HL-60 (cell line): Measurements from ENCODE around the gene NKX6-1.

Experiments used
- DNase-seq, 2 experiments: peaks; one replicate each; pipeline ENCODE4 v3.0.0-alpha.2; 2010 to 2020; ENCODE audit warnings: low read depth in 1 of 2, low spot score in 1 of 2
- H3K27ac ChIP-seq: fragments of 250-450 bp; sonication (Bioruptor Pico); replicated peaks from 2 replicates; pipeline ENCODE4 v1.5.1; 2020; ENCODE audit warnings: mild to moderate bottlenecking, moderate library complexity
- H3K27me3 ChIP-seq: fragments of 250-450 bp; sonication (Bioruptor Pico); 2 replicates; pipeline ENCODE4 v1.5.1; 2021; ENCODE audit warnings: mild to moderate bottlenecking, moderate library complexity; ENCODE audit not compliant: insufficient read depth, poor library complexity, severe bottlenecking
- H3K4me3 ChIP-seq: replicated peaks from 2 replicates; pipeline ENCODE4 v1.5.1; 2011; ENCODE audit warnings: mild to moderate bottlenecking, control low read depth, low read length; ENCODE audit not compliant: insufficient read depth
- CTCF ChIP-seq: IDR thresholded peaks from one replicate; pipeline ENCODE4 v1.5.1; 2011; ENCODE audit warnings: low read length, control low read depth, inconsistent platforms; ENCODE audit not compliant: insufficient read depth
- GABPA ChIP-seq: IDR thresholded peaks from 2 replicates; pipeline ENCODE4 v1.6.1; 2012; ENCODE audit warnings: low read depth
- POLR2AphosphoS5 ChIP-seq: IDR thresholded peaks from 2 replicates; pipeline ENCODE4 v1.6.1; 2012; ENCODE audit warnings: low read depth
- REST ChIP-seq: IDR thresholded peaks from 2 replicates; pipeline ENCODE4 v1.6.1; 2012; ENCODE audit warnings: low read depth; ENCODE audit not compliant: insufficient replicate concordance
- SPI1 ChIP-seq: IDR thresholded peaks from 2 replicates; pipeline ENCODE4 v1.6.1; 2012; ENCODE audit warnings: low read depth, mild to moderate bottlenecking, borderline replicate concordance

Gene NKX6-1

GRCh38 chr4:84483688-84484087 is 15.4 kb downstream of the NKX6-1 start:
- Histone ChIP-seq H3K4me3 (no peak overlapping the region), H3K27ac (no peak overlapping the region), H3K27me3 (peaks cover 57% of the 10 kb centered on the region)
- TF ChIP-seq SPI1, result no peak
- no peak for TF ChIP-seq GABPA
- no peak for TF ChIP-seq REST
- TF ChIP-seq CTCF, result no peak
- no peak for TF ChIP-seq POLR2AphosphoS5
- no peak for DNase-seq

- Histone ChIP-seq H3K4me3 (no peak overlapping the region), H3K27me3 (peaks cover 57% of the 10 kb centered on the region), H3K27ac (no peak overlapping the region)
- peak in 1 of 2 experiments; percentile 10 for DNase-seq
- TF ChIP-seq REST (no peak), CTCF (no peak), POLR2AphosphoS5 (no peak), GABPA (no peak), SPI1 (no peak)
These were observed 16.2 kb downstream of the NKX6-1 start for GRCh38 chr4:84482564-84483563.

GRCh38 chr4:84481860-84482245 is 17.2 kb downstream of the NKX6-1 start:
- H3K27ac ChIP-seq, result no peak overlapping the region
- no peak for DNase-seq
- no peak overlapping the region for H3K4me3 ChIP-seq
- H3K27me3 ChIP-seq, result peaks cover 51% of the 10 kb centered on the region
- no peak for TF ChIP-seq POLR2AphosphoS5
- TF ChIP-seq SPI1, result no peak
- no peak for TF ChIP-seq GABPA
- no peak for TF ChIP-seq REST
- no peak for TF ChIP-seq CTCF
